Brain microvascular endothelial cell (primary cell): ENCODE results near the gene DTX4.

Source experiments
- DNase-seq: peaks from one replicate; pipeline ENCODE4 v3.0.0-alpha.2; 2020
- H3K27ac ChIP-seq: fragments of 250-450 bp; sonication (Bioruptor Pico); 2 replicates; pipeline ENCODE4 v1.5.1; 2020; ENCODE audit warnings: mild to moderate bottlenecking, moderate library complexity
- H3K27me3 ChIP-seq: fragments of 250-450 bp; sonication (Bioruptor Pico); replicated peaks from 2 replicates; pipeline ENCODE4 v1.5.1; 2020; ENCODE audit warnings: mild to moderate bottlenecking
- H3K36me3 ChIP-seq: fragments of 250-450 bp; sonication (Bioruptor Pico); replicated peaks from 2 replicates; pipeline ENCODE4 v1.5.1; 2020; ENCODE audit warnings: mild to moderate bottlenecking
- H3K4me3 ChIP-seq: 2 replicates; pipeline ENCODE4 v1.5.1; 2011; ENCODE audit warnings: low read depth, mild to moderate bottlenecking, control low read depth, low read length, moderate library complexity
- CTCF ChIP-seq: IDR thresholded peaks from 2 replicates; pipeline ENCODE4 v1.5.1; 2011; ENCODE audit warnings: low read depth, mild to moderate bottlenecking, moderate library complexity, low read length, control low read depth, inconsistent platforms; ENCODE audit errors: missing control alignments
- in situ Hi-C: cut with HindIII; loops from 2 replicates; pipeline ENCODE4 v1.10.0; 2017; ENCODE audit warnings: low sequenced_read_pairs, low pct_ligation_motif_present

DTX4 gene

GRCh38 chr11:59198726-59199125 is 26.8 kb downstream of the DTX4 start:
- H3K36me3 ChIP-seq, result no peaks in the 10 kb centered on the region
- no peak for DNase-seq
- H3K27ac ChIP-seq, result no peak overlapping the region
- in situ Hi-C loops, result no loop called here
- no peak for TF ChIP-seq CTCF
- no peaks in the 10 kb centered on the region for H3K27me3 ChIP-seq
- no peak overlapping the region for H3K4me3 ChIP-seq

- Histone ChIP-seq H3K27ac (no peak overlapping the region), H3K27me3 (no peaks in the 10 kb centered on the region), H3K36me3 (no peaks in the 10 kb centered on the region), H3K4me3 (no peak overlapping the region)
- in situ Hi-C loops, result no loop called here
- TF ChIP-seq CTCF, result no peak
- DNase-seq, result no peak
Measured at GRCh38 chr11:59199546-59200422, 27.9 kb downstream of the DTX4 start.

- H3K4me3 ChIP-seq, result no peak overlapping the region
- H3K27ac ChIP-seq, result no peak overlapping the region
- no peak for DNase-seq
- TF ChIP-seq CTCF, result no peak
- H3K36me3 ChIP-seq, result no peaks in the 10 kb centered on the region
- no peaks in the 10 kb centered on the region for H3K27me3 ChIP-seq
- in situ Hi-C loops, result no loop called here
Measured at GRCh38 chr11:59200423-59200746, 28.5 kb downstream of the DTX4 start.

GRCh38 chr11:59201353-59201752 is 29.4 kb downstream of the DTX4 start:
- peak; percentile 30 for TF ChIP-seq CTCF
- Histone ChIP-seq H3K36me3 (no peaks in the 10 kb centered on the region), H3K27ac (no peak overlapping the region), H3K4me3 (no peak overlapping the region), H3K27me3 (no peaks in the 10 kb centered on the region)
- no peak for DNase-seq
- in situ Hi-C loops, result no loop called here

- no peaks in the 10 kb centered on the region for H3K27me3 ChIP-seq
- in situ Hi-C loops, result no loop called here
- no peak overlapping the region for H3K4me3 ChIP-seq
- H3K36me3 ChIP-seq, result no peaks in the 10 kb centered on the region
- no peak for TF ChIP-seq CTCF
- H3K27ac ChIP-seq, result no peak overlapping the region
- DNase-seq, result no peak
Measured at GRCh38 chr11:59204746-59205145, 32.8 kb downstream of the DTX4 start.

GRCh38 chr11:59205648-59206047 is 33.7 kb downstream of the DTX4 start:
- no peak for DNase-seq
- no peak for TF ChIP-seq CTCF
- in situ Hi-C loops, result no loop called here
- Histone ChIP-seq H3K4me3 (no peak overlapping the region), H3K36me3 (no peaks in the 10 kb centered on the region), H3K27ac (no peak overlapping the region), H3K27me3 (no peaks in the 10 kb centered on the region)
